Astrocyte (in vitro differentiated cells and primary cell): ENCODE measurements around the gene POLH.
"Not testable (repeated sequence)": the region's sequence is repeated elsewhere in the genome, so short reads cannot be mapped to it uniquely, and the experiment has no call there.

Experiments
- EZH2 ChIP-seq: IDR thresholded peaks from 2 replicates; pipeline ENCODE4 v1.6.1; 2012; ENCODE audit warnings: mild to moderate bottlenecking, low read length, inconsistent platforms; ENCODE audit not compliant: insufficient read depth
- TF ChIP-seq, protein P1 (sequence below): IDR thresholded peaks from 2 replicates; pipeline ENCODE4 v1.5.1; 2011; ENCODE audit warnings: low read depth, mild to moderate bottlenecking, inconsistent platforms, low read length, moderate library complexity; ENCODE audit not compliant: insufficient read depth

DNA sequence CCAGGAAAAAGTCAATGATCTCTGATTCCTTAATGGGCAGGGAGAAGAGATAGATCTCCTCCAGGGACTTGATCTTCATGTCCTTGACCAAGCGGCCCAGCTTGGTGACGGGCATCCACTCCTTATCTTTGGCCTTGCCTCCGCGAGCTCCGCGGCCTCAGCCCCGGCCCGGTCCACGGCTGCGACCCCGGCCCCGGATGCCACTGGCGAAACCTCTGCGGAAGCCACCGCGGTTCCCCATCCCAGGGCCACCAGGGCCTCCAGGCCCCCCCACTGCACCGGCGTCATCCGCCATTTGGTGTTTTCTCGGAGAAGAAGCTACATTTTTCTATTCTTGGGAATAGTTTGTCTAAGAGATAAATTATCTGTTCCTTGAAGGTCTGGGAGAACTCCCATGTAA is 36.6 kb upstream of the POLH start:
- TF ChIP-seq, protein P1, sequence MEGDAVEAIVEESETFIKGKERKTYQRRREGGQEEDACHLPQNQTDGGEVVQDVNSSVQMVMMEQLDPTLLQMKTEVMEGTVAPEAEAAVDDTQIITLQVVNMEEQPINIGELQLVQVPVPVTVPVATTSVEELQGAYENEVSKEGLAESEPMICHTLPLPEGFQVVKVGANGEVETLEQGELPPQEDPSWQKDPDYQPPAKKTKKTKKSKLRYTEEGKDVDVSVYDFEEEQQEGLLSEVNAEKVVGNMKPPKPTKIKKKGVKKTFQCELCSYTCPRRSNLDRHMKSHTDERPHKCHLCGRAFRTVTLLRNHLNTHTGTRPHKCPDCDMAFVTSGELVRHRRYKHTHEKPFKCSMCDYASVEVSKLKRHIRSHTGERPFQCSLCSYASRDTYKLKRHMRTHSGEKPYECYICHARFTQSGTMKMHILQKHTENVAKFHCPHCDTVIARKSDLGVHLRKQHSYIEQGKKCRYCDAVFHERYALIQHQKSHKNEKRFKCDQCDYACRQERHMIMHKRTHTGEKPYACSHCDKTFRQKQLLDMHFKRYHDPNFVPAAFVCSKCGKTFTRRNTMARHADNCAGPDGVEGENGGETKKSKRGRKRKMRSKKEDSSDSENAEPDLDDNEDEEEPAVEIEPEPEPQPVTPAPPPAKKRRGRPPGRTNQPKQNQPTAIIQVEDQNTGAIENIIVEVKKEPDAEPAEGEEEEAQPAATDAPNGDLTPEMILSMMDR = not testable (repeated sequence)
- TF ChIP-seq EZH2 = not testable (repeated sequence)
